ENCODE measurements around the gene MLST8. TPM values are rescaled to one million over a fixed set of nuclear protein-coding genes. Genes with fewer than 3 reads are reported as not detected.
A peak's percentile ranks its signal among the peaks of the same experiment; 100 is the strongest.

MLST8 gene
- total RNA-seq, 1 experiment from 2014 or later, result 58.0 TPM

DNA sequence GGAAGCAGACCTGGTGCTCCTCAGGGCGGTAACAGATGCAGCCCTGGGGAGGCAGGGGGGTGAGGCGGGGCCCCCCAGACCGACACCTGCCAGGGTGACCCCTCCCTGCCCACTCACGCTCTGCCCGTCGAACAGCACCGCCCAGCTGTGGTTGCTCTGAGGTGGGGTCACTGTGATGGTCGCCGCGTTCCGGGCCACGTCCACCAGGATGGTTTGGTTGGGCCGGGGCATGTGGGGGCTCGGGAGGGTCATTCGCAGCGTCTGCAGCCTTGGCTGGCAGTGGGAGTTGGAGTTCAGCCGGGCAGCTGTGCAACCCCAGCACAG is 4.7 kb downstream of the MLST8 start:
- Mint-ChIP-seq H3K36me3 (ENCODE audit: insufficient read depth, unreplicated experiment) (peaks cover 89% of the 10 kb centered on the region), H3K9me3 (ENCODE audit: low read depth, unreplicated experiment) (no peaks in the 10 kb centered on the region), H3K4me3 (ENCODE audit: low read depth, unreplicated experiment) (no peak overlapping the region), H3K4me1 (ENCODE audit: low read depth, unreplicated experiment) (peaks cover 42% of the 10 kb centered on the region), H3K27ac (ENCODE audit: unreplicated experiment) (no peak overlapping the region), H3K27me3 (ENCODE audit: unreplicated experiment) (no peaks in the 10 kb centered on the region)
- intact Hi-C loops (cut with micrococcal nuclease; ENCODE audit: unreplicated experiment), result no loop called here
- no peak for DNase-seq
- TF ChIP-seq, protein P1, sequence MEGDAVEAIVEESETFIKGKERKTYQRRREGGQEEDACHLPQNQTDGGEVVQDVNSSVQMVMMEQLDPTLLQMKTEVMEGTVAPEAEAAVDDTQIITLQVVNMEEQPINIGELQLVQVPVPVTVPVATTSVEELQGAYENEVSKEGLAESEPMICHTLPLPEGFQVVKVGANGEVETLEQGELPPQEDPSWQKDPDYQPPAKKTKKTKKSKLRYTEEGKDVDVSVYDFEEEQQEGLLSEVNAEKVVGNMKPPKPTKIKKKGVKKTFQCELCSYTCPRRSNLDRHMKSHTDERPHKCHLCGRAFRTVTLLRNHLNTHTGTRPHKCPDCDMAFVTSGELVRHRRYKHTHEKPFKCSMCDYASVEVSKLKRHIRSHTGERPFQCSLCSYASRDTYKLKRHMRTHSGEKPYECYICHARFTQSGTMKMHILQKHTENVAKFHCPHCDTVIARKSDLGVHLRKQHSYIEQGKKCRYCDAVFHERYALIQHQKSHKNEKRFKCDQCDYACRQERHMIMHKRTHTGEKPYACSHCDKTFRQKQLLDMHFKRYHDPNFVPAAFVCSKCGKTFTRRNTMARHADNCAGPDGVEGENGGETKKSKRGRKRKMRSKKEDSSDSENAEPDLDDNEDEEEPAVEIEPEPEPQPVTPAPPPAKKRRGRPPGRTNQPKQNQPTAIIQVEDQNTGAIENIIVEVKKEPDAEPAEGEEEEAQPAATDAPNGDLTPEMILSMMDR (IDR thresholded peaks at IDR 0.05; ENCODE audit: unreplicated experiment), result no peak
- CTCF ChIA-PET, result no interaction called here
- BruUV-seq (replicated peaks), result no TSS peak

DNA sequence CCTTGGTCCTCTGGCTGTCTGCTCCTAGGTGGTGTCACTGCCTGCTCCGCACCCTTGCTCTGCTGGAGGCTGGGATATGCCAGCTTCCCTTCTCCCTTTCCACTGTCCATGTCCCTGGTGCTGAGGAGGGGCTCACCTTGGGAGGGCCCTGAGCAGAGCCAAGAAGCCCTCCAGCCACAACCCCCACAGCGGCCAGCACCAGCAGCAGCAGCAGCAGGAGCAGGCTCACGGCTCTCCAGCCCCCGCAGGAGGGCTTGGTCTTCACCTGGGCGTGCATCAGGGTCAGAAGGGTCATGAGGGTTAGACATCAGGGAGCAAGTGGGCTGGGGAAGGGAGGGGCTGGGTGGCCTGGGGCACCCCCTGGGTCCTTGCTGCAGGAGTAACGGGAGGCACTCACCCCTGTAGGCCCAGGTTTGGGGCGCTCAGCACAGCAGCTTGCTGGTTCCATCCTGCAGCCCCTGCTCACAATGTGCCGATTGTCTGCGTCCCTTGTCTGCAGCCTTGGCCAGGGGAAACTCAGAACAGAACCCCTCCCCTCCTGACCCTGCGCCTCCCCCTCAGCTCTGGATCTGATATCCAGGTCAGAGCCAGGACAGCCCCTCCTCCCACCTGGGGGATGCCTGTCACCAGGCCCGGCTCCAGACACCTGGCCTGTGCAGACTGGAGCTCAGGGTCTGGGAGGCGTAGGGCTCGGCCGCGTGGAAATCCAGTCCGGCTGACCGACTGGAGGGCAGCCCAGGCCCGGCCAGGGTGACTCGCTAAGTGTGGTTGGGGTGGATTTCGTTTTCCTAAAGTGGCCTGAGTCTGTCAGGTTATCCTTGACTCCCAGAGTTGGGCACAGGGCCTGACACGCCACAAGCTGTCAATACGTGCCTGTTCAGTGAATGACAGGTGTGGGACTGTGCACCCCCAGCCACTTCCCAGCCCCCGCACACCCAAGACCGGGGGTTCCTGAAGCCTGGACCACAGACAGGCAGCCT is 5.4 kb downstream of the MLST8 start, which contains the start of gene BRICD5:
Gene BRICD5, minus strand, starts transcription at position 478 of the 980 bp plus-strand sequence. Its CDS starts 30 bp downstream, at position 448.
- peak within 1 kb of the TSS; percentile 78 for H3K4me3 Mint-ChIP-seq (ENCODE audit: low read depth, unreplicated experiment)
- H3K4me1 Mint-ChIP-seq (ENCODE audit: low read depth, unreplicated experiment), result peaks cover 42% of the 10 kb centered on the region
- H3K27me3 Mint-ChIP-seq (ENCODE audit: unreplicated experiment), result no peaks in the 10 kb centered on the region
- intact Hi-C loops (cut with micrococcal nuclease; ENCODE audit: unreplicated experiment), result no loop called here
- CTCF ChIA-PET, result no interaction called here
- TF ChIP-seq, protein P1 (IDR thresholded peaks at IDR 0.05; ENCODE audit: unreplicated experiment), result no peak
- no TSS peak for BruUV-seq (replicated peaks)
- H3K9me3 Mint-ChIP-seq (ENCODE audit: low read depth, unreplicated experiment), result no peaks in the 10 kb centered on the region
- peak within 1 kb of the TSS; percentile 72 for H3K27ac Mint-ChIP-seq (ENCODE audit: unreplicated experiment)
- peaks cover 89% of the 10 kb centered on the region for H3K36me3 Mint-ChIP-seq (ENCODE audit: insufficient read depth, unreplicated experiment)
- no peak for DNase-seq

DNA sequence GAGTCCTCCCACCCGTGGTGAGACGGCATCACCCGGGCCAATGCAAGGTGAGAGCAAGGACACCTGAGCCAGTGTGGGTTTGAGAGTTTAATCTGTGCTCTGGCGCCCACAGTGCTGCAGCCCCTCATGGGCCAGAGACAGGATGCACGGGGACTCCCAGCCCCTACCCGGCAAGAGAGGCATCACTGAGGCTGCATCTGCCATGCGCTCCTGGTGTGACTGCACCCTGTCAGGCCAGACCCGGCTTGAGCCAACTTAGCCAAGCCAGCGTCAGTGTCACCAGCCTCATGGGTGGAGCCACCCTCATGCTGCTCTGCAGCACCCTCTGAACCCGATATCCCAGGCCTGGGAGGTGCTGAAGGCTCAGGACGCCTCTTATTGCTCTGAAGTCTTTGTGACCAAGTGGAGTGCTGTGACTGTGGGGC is 6.7 kb downstream of the MLST8 start:
- no peak for DNase-seq
- intact Hi-C loops (cut with micrococcal nuclease; ENCODE audit: unreplicated experiment), result no loop called here
- Mint-ChIP-seq H3K4me1 (ENCODE audit: low read depth, unreplicated experiment) (peaks cover 33% of the 10 kb centered on the region), H3K9me3 (ENCODE audit: low read depth, unreplicated experiment) (no peaks in the 10 kb centered on the region), H3K36me3 (ENCODE audit: insufficient read depth, unreplicated experiment) (peaks cover 86% of the 10 kb centered on the region), H3K27ac (ENCODE audit: unreplicated experiment) (peak overlapping the region; percentile 72), H3K27me3 (ENCODE audit: unreplicated experiment) (no peaks in the 10 kb centered on the region), H3K4me3 (ENCODE audit: low read depth, unreplicated experiment) (peak overlapping the region; percentile 78)
- TF ChIP-seq, protein P1 (IDR thresholded peaks at IDR 0.05; ENCODE audit: unreplicated experiment), result no peak
- CTCF ChIA-PET, result interaction anchor here (0.7 to 1.0 kb wide), 2 partner anchors 17 to 249 kb away, joined by 3 read pairs; no protein-coding TSS in a partner anchor
- BruUV-seq (replicated peaks), result no TSS peak

DNA sequence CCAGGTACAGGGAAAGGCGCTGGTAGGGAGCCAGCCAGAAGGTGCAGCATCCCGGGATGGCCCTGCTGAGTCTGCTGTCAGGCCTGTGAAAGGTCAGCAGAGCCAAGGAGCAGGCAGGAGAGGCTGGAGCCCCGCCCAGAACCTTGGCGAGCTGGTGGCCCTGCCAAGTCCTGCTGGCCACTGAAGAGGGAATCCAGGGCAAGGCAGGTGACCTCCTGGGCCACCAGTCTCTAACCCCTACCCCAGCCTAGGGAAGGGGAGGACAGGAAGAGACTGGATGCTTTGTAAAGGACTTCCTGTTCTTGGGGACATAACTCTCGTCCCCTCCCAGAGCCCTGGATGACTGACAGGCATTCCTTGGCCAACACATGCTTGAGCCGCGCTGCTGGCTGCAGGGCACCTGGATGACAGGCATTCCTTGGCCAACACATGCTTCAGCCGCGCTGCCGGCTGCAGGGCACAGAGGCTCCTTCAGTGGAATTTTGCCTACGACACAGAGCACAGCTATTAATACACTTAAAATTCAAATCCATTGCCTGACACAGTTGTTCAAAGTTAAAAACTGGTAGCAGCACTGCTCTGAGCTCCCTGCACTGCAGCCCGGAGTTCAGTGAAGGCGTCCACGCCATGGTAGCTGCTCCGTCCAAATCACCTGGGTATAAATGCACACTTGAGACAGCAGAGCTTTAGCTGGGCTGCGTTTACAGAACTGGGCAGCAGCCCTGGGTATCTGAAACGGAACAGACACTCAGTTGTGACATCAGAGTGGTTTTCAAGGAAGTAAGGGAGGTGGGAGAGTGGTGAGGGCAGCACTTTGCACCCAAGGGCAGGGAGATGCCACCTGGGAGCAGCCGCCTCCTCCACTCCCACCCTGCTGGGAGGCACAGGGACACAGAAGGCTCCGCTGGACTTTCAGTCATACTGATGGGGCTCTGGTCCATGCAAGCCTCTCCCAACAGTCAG is 7.4 kb downstream of the MLST8 start:
- CTCF ChIA-PET, result interaction anchor here (1.0 kb wide), 1 partner anchor 18 kb away, joined by 3 read pairs; no protein-coding TSS in a partner anchor
- TSS peak; percentile 70 for BruUV-seq (replicated peaks)
- peaks cover 27% of the 10 kb centered on the region for H3K4me1 Mint-ChIP-seq (ENCODE audit: low read depth, unreplicated experiment)
- no peaks in the 10 kb centered on the region for H3K9me3 Mint-ChIP-seq (ENCODE audit: low read depth, unreplicated experiment)
- no peaks in the 10 kb centered on the region for H3K27me3 Mint-ChIP-seq (ENCODE audit: unreplicated experiment)
- H3K27ac Mint-ChIP-seq (ENCODE audit: unreplicated experiment), result peak overlapping the region; percentile 72
- peaks cover 79% of the 10 kb centered on the region for H3K36me3 Mint-ChIP-seq (ENCODE audit: insufficient read depth, unreplicated experiment)
- peak overlapping the region; percentile 78 for H3K4me3 Mint-ChIP-seq (ENCODE audit: low read depth, unreplicated experiment)
- intact Hi-C loops (cut with micrococcal nuclease; ENCODE audit: unreplicated experiment), result no loop called here
- peak; percentile 53 for DNase-seq
- TF ChIP-seq, protein P1 (IDR thresholded peaks at IDR 0.05; ENCODE audit: unreplicated experiment), result no peak

Data from Calu3 (cell line).